HEK293 (cell line): ENCODE data around the gene F8A2.
"Not testable (repeated sequence)": the region's sequence is repeated elsewhere in the genome, so short reads cannot be mapped to it uniquely, and the experiment has no call there.

Experiments used
- IKZF3 ChIP-seq: fragments of 450-650 bp; IDR thresholded peaks from 2 replicates; pipeline ENCODE4 v1.5.0; 2018; ENCODE audit warnings: missing biosample characterization, mild to moderate bottlenecking, missing genetic modification characterization, moderate library complexity
- KLF10 ChIP-seq: fragments of 450-650 bp; IDR thresholded peaks from 2 replicates; pipeline ENCODE4 v1.5.1; 2018; ENCODE audit warnings: missing biosample characterization, mild to moderate bottlenecking, missing genetic modification characterization
- ZNF10 ChIP-seq: fragments of 450-650 bp; formaldehyde crosslinking; IDR thresholded peaks from 2 replicates; pipeline ENCODE4 v1.5.1; 2017; ENCODE audit warnings: missing biosample characterization, missing genetic modification characterization
- ZNF274 ChIP-seq, 2 experiments: fragments of 200-500 bp in 1 of 2; fragments of 450-650 bp in 1 of 2; sonication (Bioruptor generic) in 1 of 2; formaldehyde crosslinking in 1 of 2; IDR thresholded peaks; 2 replicates each; pipeline versions ENCODE4 v1.5.1 to v1.6.1; 2014 to 2016; ENCODE audit warnings: borderline replicate concordance in 1 of 2, inconsistent platforms in 1 of 2, low read length in 1 of 2, missing biosample characterization in 1 of 2, missing genetic modification characterization in 1 of 2
- ZNF324 ChIP-seq: fragments of 450-650 bp; formaldehyde crosslinking; IDR thresholded peaks from 2 replicates; pipeline ENCODE4 v1.5.1; 2016; ENCODE audit warnings: missing biosample characterization, missing genetic modification characterization
- ZNF341 ChIP-seq: fragments of 450-650 bp; formaldehyde crosslinking; IDR thresholded peaks from 2 replicates; pipeline ENCODE4; 2016; ENCODE audit warnings: low read depth, missing biosample characterization, missing genetic modification characterization
- ZNF521 ChIP-seq: fragments of 450-650 bp; formaldehyde crosslinking; IDR thresholded peaks from 2 replicates; pipeline ENCODE4 v1.5.1; 2017; ENCODE audit warnings: missing biosample characterization, mild to moderate bottlenecking, missing genetic modification characterization
- ZNF544 ChIP-seq: fragments of 450-650 bp; formaldehyde crosslinking; IDR thresholded peaks from 2 replicates; pipeline ENCODE4 v1.5.0; 2017; ENCODE audit warnings: missing biosample characterization, missing genetic modification characterization
- TF ChIP-seq, protein P1 (sequence below): fragments of 450-650 bp; formaldehyde crosslinking; IDR thresholded peaks from 2 replicates; pipeline ENCODE4 v1.5.1; 2016; ENCODE audit warnings: missing biosample characterization, missing genetic modification characterization
- TF ChIP-seq, protein P2 (sequence below): fragments of 450-650 bp; formaldehyde crosslinking; IDR thresholded peaks from 2 replicates; pipeline ENCODE4 v1.5.1; 2016; ENCODE audit warnings: missing biosample characterization, missing genetic modification characterization
- TF ChIP-seq, protein P3 (sequence below): fragments of 450-650 bp; formaldehyde crosslinking; IDR thresholded peaks from 2 replicates; pipeline ENCODE4 v1.5.1; 2016; ENCODE audit warnings: missing biosample characterization, missing genetic modification characterization, borderline replicate concordance
- TF ChIP-seq, protein P4 (sequence below): fragments of 450-650 bp; formaldehyde crosslinking; IDR thresholded peaks from 2 replicates; pipeline ENCODE4 v1.5.1; 2016; ENCODE audit warnings: missing biosample characterization, missing genetic modification characterization
- TF ChIP-seq, protein P5 (sequence below): fragments of 450-650 bp; formaldehyde crosslinking; IDR thresholded peaks from 2 replicates; pipeline ENCODE4 v1.5.1; 2017; ENCODE audit warnings: missing biosample characterization, mild to moderate bottlenecking, missing genetic modification characterization, moderate library complexity
- TF ChIP-seq, protein P6 (sequence below): fragments of 450-650 bp; formaldehyde crosslinking; IDR thresholded peaks from 2 replicates; pipeline ENCODE4 v1.5.1; 2016; ENCODE audit warnings: missing biosample characterization, missing genetic modification characterization

DNA sequence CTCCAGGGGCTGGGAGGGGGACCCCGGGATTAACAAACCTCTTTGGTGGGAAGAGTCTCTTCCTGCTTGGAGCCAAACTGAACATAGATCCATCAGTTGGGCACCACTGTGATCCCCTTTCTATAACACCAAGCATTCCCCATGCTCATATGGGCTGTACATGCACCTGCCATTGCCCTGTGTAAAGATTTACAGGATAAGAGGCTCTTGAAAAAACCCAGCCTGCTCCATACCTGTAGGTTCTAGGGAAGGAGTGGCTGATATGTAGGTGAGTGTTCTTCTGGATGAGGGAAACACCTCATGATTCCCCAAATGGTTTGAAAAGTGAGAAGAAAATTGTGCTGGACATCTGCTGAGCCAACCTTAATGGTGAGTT is 46.6 kb upstream of the F8A2 start:
- TF ChIP-seq, protein P1, sequence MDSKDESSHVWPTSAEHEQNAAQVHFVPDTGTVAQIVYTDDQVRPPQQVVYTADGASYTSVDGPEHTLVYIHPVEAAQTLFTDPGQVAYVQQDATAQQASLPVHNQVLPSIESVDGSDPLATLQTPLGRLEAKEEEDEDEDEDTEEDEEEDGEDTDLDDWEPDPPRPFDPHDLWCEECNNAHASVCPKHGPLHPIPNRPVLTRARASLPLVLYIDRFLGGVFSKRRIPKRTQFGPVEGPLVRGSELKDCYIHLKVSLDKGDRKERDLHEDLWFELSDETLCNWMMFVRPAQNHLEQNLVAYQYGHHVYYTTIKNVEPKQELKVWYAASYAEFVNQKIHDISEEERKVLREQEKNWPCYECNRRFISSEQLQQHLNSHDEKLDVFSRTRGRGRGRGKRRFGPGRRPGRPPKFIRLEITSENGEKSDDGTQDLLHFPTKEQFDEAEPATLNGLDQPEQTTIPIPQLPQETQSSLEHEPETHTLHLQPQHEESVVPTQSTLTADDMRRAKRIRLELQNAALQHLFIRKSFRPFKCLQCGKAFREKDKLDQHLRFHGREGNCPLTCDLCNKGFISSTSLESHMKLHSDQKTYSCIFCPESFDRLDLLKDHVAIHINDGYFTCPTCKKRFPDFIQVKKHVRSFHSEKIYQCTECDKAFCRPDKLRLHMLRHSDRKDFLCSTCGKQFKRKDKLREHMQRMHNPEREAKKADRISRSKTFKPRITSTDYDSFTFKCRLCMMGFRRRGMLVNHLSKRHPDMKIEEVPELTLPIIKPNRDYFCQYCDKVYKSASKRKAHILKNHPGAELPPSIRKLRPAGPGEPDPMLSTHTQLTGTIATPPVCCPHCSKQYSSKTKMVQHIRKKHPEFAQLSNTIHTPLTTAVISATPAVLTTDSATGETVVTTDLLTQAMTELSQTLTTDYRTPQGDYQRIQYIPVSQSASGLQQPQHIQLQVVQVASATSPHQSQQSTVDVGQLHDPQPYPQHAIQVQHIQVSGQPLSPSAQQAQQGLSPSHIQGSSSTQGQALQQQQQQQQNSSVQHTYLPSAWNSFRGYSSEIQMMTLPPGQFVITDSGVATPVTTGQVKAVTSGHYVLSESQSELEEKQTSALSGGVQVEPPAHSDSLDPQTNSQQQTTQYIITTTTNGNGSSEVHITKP (tag by site-specific recombination): not testable (repeated sequence)
- TF ChIP-seq, protein P2, sequence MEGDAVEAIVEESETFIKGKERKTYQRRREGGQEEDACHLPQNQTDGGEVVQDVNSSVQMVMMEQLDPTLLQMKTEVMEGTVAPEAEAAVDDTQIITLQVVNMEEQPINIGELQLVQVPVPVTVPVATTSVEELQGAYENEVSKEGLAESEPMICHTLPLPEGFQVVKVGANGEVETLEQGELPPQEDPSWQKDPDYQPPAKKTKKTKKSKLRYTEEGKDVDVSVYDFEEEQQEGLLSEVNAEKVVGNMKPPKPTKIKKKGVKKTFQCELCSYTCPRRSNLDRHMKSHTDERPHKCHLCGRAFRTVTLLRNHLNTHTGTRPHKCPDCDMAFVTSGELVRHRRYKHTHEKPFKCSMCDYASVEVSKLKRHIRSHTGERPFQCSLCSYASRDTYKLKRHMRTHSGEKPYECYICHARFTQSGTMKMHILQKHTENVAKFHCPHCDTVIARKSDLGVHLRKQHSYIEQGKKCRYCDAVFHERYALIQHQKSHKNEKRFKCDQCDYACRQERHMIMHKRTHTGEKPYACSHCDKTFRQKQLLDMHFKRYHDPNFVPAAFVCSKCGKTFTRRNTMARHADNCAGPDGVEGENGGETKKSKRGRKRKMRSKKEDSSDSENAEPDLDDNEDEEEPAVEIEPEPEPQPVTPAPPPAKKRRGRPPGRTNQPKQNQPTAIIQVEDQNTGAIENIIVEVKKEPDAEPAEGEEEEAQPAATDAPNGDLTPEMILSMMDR (tag by site-specific recombination): not testable (repeated sequence)
- TF ChIP-seq ZNF341 (tag by site-specific recombination); KLF10 (tag by site-specific recombination); ZNF324 (tag by site-specific recombination); IKZF3; ZNF274 (IDR thresholded peaks at IDR 0.05; ENCODE audit: low read length); ZNF274 (tag by site-specific recombination; IDR thresholded peaks at IDR 0.05; ENCODE audit: borderline replicate concordance); ZNF10 (tag by site-specific recombination); ZNF544 (tag by site-specific recombination); ZNF521 (tag by site-specific recombination): not testable (repeated sequence)
- TF ChIP-seq, protein P3, sequence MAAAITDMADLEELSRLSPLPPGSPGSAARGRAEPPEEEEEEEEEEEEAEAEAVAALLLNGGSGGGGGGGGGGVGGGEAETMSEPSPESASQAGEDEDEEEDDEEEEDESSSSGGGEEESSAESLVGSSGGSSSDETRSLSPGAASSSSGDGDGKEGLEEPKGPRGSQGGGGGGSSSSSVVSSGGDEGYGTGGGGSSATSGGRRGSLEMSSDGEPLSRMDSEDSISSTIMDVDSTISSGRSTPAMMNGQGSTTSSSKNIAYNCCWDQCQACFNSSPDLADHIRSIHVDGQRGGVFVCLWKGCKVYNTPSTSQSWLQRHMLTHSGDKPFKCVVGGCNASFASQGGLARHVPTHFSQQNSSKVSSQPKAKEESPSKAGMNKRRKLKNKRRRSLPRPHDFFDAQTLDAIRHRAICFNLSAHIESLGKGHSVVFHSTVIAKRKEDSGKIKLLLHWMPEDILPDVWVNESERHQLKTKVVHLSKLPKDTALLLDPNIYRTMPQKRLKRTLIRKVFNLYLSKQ: not testable (repeated sequence)
- TF ChIP-seq, protein P4, sequence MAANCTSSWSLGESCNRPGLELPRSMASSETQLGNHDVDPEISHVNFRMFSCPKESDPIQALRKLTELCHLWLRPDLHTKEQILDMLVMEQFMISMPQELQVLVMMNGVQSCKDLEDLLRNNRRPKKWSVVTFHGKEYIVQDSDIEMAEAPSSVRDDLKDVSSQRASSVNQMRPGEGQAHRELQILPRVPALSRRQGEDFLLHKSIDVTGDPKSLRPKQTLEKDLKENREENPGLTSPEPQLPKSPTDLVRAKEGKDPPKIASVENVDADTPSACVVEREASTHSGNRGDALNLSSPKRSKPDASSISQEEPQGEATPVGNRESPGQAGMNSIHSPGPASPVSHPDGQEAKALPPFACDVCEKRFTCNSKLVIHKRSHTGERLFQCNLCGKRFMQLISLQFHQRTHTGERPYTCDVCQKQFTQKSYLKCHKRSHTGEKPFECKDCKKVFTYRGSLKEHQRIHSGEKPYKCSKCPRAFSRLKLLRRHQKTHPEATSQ (tag by site-specific recombination): not testable (repeated sequence)
- TF ChIP-seq, protein P5, sequence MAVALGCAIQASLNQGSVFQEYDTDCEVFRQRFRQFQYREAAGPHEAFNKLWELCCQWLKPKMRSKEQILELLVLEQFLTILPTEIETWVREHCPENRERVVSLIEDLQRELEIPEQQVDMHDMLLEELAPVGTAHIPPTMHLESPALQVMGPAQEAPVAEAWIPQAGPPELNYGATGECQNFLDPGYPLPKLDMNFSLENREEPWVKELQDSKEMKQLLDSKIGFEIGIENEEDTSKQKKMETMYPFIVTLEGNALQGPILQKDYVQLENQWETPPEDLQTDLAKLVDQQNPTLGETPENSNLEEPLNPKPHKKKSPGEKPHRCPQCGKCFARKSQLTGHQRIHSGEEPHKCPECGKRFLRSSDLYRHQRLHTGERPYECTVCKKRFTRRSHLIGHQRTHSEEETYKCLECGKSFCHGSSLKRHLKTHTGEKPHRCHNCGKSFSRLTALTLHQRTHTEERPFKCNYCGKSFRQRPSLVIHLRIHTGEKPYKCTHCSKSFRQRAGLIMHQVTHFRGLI: not testable (repeated sequence)
- TF ChIP-seq, protein P6, sequence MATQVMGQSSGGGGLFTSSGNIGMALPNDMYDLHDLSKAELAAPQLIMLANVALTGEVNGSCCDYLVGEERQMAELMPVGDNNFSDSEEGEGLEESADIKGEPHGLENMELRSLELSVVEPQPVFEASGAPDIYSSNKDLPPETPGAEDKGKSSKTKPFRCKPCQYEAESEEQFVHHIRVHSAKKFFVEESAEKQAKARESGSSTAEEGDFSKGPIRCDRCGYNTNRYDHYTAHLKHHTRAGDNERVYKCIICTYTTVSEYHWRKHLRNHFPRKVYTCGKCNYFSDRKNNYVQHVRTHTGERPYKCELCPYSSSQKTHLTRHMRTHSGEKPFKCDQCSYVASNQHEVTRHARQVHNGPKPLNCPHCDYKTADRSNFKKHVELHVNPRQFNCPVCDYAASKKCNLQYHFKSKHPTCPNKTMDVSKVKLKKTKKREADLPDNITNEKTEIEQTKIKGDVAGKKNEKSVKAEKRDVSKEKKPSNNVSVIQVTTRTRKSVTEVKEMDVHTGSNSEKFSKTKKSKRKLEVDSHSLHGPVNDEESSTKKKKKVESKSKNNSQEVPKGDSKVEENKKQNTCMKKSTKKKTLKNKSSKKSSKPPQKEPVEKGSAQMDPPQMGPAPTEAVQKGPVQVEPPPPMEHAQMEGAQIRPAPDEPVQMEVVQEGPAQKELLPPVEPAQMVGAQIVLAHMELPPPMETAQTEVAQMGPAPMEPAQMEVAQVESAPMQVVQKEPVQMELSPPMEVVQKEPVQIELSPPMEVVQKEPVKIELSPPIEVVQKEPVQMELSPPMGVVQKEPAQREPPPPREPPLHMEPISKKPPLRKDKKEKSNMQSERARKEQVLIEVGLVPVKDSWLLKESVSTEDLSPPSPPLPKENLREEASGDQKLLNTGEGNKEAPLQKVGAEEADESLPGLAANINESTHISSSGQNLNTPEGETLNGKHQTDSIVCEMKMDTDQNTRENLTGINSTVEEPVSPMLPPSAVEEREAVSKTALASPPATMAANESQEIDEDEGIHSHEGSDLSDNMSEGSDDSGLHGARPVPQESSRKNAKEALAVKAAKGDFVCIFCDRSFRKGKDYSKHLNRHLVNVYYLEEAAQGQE (tag by site-specific recombination): not testable (repeated sequence)
